Measurements from ENCODE around the gene OTOG.

Gene OTOG

DNA sequence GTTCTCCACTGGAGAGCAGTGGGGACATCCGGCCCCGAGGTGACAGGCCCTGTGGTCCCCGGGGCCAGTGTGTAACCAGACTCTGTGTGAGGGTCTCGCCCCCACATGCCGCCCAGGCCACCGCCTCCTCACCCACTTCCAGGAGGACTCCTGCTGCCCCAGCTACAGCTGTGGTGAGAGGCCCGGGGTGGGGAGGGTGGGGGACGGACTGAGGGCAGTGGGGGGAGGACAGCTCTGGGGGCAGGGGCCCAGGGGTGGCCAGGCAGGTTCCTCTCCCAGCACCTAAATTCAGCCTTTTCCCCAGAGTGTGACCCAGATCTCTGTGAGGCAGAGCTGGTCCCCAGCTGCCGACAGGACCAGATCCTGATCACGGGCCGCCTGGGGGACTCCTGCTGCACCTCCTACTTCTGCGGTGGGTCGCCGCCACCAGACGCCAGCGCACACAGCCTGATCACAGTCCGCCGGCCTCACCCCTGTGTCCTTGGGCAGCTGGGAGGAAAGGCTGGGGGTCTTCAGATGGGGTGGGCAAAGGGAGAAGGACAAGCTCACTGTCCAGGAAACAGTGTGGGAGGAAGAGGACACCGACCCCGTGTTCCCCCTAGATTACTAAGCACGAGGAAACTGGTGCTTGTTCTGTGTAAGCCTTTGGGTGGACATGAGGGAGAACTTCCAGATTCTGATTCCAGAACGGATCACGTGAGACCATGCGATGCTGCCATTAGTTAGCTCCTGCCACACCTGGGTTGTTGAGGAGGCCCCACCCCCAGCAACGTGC, 87.9 kb downstream of the OTOG start:
- DNase-seq, result no peak

GRCh38 chr11:17635551-17635938, 88.5 kb downstream of the OTOG start:
- DNase-seq, result no peak

- DNase-seq, result no peak
Observed at GRCh38 chr11:17636721-17637120, 89.7 kb downstream of the OTOG start.

GRCh38 chr11:17637901-17638300, 90.8 kb downstream of the OTOG start:
- DNase-seq, result no peak

- DNase-seq, result no peak
Observed at GRCh38 chr11:17638311-17638710, 91.3 kb downstream of the OTOG start.

GRCh38 chr11:17639091-17639490, 92.0 kb downstream of the OTOG start:
- no peak for DNase-seq

GRCh38 chr11:17639781-17640180, 92.7 kb downstream of the OTOG start:
- no peak for DNase-seq

DNA sequence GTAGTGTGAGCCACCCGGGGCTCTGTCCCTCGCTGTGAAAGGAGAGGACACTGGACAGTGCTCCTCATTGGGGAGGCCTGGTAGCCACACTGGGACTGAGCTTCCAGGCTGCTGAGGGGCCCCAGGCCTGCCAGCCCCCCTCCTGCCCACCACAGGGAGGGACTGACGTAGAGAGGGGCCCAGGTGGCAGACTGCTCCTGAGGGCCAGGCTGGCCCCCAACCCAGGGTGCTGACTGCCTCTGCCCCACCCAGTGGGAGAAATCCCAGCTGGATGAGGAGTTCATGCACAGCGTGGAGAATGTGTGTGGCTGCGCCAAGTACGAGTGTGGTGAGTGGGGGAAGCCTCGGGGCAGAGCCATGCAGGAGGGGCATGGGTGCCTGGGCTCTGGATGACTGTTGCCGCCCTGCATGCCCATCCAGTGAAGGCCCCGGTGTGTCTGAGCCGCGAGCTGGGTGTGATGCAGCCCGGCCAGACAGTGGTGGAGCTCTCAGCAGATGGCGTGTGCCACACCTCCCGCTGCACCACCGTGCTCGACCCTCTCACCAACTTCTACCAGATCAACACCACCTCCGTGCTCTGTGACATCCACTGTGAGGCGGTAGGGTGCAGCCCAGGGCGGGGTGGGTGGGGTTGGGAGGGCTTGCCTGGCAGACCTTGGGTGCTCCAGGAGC, 93.6 kb downstream of the OTOG start:
- DNase-seq, result no peak

DNA sequence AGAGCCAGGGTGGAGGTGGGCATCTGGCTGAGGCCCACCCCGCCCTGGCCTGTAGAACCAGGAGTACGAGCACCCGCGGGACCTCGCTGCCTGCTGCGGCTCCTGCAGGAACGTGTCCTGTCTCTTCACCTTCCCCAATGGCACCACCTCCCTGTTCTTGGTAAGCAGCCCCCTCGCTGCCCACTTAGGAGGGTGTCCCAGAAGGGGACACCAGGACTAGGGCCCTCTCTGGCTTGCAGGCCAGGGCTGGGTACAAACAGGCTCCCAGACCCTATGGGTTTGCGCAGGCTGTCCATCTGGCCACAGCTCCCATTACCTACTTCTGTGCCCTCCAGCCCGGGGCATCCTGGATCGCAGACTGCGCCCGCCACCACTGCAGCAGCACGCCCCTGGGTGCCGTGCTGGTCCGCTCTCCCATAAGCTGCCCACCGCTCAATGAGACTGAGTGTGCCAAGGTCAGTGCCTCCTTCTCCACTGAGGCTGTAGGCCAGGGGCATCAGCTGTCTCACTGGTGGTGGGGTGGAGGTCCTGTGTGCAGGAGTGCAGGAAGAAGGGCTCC, 94.8 kb downstream of the OTOG start:
- no peak for DNase-seq

DNA sequence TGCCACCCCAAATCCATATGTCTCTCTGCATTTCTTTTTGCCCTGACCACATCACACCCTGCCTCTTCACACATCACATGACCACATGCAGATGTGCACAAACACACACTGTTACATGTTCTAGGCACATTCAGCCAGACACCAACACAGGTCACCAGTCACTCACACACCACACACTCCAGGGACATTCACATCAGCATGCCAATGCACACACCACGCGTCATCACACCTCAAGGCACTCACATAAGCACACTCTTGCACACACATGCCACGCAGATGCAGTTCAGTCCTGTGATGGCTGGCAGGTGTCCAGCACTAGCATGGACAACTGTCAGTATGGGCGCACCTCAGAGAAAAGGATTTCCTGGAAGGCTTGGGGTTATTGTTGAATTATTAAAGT, 95.3 kb downstream of the OTOG start:
- no peak for DNase-seq

DNA sequence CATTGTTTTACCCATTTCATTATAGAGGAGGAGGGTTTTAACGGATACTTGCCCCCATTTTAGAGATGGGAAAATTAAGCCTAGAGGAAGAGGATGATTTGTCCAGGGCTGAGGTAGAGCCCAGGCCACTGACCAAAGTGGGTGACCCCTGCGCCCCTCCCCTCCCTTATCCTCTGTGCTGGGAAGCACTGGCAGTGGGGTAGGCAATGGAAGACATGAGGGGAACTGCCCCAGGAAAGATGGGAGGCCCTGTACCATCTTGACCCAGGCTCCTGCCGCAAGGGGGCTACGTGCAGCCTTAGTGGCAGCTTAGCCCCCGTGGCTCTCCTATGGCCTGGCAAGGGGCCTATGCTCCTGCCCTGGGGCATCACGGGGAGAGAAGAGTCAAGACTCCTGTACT, 95.9 kb downstream of the OTOG start:
- DNase-seq, result no peak

DNA sequence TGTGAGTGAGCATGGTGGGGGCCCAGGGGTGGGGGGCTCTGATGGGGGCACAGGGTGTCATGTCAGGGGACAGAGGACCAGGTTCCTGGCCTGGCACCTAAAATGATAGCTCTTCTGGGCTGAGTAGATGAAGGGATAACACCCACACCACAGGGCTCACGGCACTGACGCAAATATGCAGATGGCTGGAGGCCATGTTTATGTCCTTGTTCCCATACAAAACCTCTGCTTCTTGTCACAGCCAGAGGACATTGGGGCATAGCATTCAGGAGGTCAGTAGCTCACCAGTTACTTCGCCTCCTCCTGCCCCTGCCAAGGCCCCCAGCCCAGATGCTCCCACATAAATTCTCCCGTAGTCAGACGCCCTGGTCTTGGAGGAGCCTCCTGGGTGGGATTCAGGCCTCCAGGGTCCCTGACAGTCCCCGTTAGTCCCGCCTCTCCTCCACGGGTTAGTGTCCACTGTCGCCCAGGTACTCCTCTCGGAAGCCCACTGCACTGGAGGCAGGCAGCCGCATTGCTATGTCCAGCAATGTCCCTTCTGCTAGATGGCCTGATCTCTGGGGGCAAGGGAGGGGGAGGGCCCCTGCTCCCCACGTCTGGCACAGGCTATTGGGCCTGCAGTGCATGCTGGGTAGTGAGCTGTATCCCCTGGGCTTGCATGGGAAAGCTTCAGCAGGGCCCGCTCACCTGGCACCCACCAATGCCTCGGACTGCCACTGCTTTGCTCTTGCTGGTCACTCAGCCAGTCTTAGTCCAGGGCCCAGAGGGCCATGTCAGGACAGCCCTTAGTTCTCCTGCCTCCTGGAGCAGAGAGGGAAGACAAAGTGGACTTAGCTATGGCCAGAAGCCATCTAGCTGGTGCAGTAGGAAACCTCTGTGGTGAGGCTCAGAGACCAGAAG, 96.7 kb downstream of the OTOG start:
- DNase-seq, result no peak

GRCh38 chr11:17645190-17645970, 98.3 kb downstream of the OTOG start:
- DNase-seq, result no peak

DNA sequence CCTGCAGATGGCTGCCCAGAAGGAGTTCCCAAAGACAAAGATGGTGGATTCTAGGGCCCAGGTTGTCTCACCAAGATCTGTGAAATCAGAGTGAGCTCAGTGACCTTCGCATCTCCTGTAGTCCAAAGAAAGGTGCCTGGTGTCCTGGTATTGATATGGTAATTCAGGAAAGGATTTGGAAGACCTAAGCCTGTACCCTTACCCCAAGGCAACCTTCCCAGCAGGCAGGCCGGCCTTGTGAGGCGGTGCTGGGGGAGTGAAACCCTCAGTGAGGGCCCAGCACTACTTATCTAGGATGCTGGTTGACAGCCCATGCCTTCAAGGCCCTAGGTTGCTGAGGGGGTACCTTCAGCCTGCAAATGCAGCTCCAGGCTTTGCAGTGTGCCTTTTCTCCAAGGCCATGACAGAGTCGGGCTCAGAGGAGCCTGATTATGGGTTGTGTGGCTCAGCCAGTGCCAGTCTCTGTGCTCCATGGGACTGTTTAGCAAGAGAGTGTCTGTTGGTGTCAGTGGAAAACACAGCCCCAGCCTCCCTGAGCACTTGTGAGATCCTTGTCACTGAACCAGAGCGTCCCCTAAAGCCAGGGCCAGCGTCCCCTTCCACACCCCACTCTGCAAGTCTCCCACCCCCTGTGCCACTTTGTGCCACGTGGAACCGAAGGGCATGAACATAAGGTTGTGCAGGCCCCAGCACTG, 99.5 kb downstream of the OTOG start:
- DNase-seq, result no peak

- no peak for DNase-seq
Observed at GRCh38 chr11:17648528-17648927, 101.5 kb downstream of the OTOG start.

DNA sequence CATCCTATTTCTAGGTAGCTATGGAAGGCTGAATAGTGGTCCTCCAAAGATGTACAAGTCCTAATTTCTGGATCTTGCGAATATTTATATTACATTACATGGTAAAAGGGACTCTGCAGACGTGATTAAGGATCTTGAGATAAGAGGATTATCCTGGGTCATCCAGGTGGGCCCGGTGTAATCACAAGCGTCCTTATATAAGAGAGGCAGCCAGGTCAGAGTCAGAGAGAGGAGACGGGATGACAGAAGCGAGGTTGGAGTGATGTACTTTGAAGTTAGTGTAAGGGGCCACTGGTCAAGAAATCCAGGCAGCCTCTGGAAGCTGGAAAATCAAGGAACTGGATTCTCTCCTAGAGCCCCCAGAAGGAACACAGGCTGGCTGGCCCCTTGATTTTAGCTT, 102.2 kb downstream of the OTOG start:
- no peak for DNase-seq

DNA sequence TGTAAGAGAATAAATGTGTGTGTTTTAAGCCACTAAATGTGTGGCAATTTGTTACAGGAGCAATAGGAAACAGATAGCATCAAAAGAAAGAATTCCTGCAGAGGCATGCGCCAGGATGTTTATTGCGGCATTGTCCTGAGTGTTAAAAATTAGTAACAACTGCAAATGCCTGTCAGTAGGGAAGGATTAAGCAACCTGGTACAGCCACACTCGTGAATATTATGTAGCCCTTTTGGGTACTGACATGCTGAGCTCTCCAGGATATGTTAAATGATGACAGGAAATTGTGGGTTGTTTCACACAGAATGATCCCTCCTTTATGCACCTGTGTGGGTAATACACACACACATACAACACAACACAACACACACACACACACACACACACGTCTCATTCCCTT, 102.6 kb downstream of the OTOG start:
- no peak for DNase-seq

DNA sequence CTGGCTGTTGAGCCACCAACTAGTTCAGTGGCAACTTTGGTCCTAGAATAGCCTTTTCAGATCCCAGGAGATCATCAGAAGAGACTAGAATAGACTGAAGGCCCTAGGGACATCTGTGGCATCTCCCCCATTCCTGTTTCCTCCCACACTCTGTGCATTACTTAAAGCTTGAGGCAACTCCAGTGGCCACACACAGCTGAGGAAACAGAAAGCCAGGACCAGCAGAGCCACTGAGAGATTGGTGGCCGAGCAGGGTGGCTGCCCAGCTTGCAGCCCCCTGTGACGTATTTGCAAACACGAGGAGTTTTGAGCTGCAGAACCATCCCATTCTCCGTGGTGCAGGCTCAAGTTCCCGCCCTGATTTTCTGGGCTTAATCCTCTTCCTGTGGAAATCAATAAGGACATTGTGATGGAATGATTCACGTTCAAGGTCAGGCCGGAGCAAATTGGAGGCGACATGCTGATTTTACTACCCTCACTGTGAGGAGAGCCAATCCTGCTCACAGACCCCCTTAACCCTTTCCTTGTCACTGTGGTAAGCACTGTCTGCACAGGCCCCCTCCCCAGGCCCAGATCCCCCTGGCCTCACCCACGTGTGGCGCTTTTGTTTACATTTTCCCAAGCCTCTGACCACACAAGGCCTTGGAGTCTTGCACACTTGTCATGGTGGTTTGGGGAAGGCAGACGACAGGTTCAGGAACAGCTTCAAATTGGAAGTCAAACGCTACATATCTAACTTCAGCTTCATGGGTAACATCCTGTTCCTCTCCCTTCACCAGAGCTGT, 103.3 kb downstream of the OTOG start:
- DNase-seq, result no peak

DNA sequence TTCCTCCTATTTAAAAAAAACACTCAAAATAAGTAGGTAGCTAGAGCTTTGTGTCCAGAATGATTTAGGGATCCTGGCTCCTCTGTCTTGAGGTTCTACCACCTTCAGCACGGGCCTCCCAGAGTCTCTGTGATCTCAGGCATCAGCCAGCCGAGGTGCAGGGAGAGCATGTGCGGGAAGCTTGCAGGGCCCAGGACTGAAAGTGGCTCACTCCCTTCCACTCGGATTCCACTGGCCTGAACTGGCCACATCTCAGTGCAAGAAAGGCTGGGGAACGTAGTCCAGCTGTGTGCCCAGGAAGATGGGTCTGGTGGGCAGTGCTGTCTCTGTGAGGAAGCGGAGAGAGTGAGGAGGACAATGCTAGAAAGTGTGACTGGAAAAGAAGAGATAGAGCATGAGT, 104.0 kb downstream of the OTOG start:
- DNase-seq, result no peak

- DNase-seq, result no peak
Observed at GRCh38 chr11:17651681-17652080, 104.6 kb downstream of the OTOG start.

- no peak for DNase-seq
Observed at GRCh38 chr11:17652556-17652955, 105.5 kb downstream of the OTOG start.

Data from NCI-H1436 (cell line).